ENCODE results near the gene TBC1D22A.

The TBC1D22A gene

GRCh38 chr22:47207387-47207786, 444.9 kb downstream of the TBC1D22A start:
- TF ChIP-seq CTCF (IDR thresholded peaks at IDR 0.05): no peak

GRCh38 chr22:47207846-47208554, 445.6 kb downstream of the TBC1D22A start:
- TF ChIP-seq CTCF (IDR thresholded peaks at IDR 0.05): no peak

GRCh38 chr22:47208630-47209029, 446.2 kb downstream of the TBC1D22A start:
- no peak for TF ChIP-seq CTCF (IDR thresholded peaks at IDR 0.05)

- no peak for TF ChIP-seq CTCF (IDR thresholded peaks at IDR 0.05)
Measured at GRCh38 chr22:47209040-47209514, 446.6 kb downstream of the TBC1D22A start.

GRCh38 chr22:47209547-47210023, 447.1 kb downstream of the TBC1D22A start:
- TF ChIP-seq CTCF (IDR thresholded peaks at IDR 0.05): no peak

GRCh38 chr22:47210112-47210657, 447.7 kb downstream of the TBC1D22A start:
- no peak for TF ChIP-seq CTCF (IDR thresholded peaks at IDR 0.05)

GRCh38 chr22:47210686-47211085, 448.2 kb downstream of the TBC1D22A start:
- no peak for TF ChIP-seq CTCF (IDR thresholded peaks at IDR 0.05)
